Panc1 (cell line): ENCODE results near the gene TSPAN10. TPM values are rescaled to one million over a fixed set of nuclear protein-coding genes. Genes with fewer than 3 reads are reported as not detected.

Source experiments
- ATAC-seq: fragments of 200-7000 bp; cut with Tn5 transposase; 2 replicates; pipeline ENCODE4 v1.9.1; 2020; ENCODE audit warnings: mild to moderate bottlenecking, moderate library complexity
- BruUV-seq: library from RNA; stranded (reverse); fragments of 400-500 nt; replicated peaks from 2 replicates; lab custom pipeline; 2021; lab: Mats Ljungman, UMichigan
- CTCF ChIA-PET: fragments of 300-600 bp; sonication (Branson Sonifier 250); formaldehyde crosslinking; loops from one replicate; lab custom pipeline; 2022; ENCODE audit warnings: antibody characterized with exemption; lab: Charles Lee
- POLR2A ChIA-PET: fragments of 300-600 bp; sonication (Branson Sonifier 250); formaldehyde crosslinking; loops from one replicate; lab custom pipeline; 2022; ENCODE audit warnings: antibody characterized with exemption; lab: Charles Lee
- DNase-seq: peaks from one replicate; pipeline ENCODE4 v3.0.0-alpha.2; 2010; ENCODE audit warnings: low read depth, low spot score
- H3K27ac ChIP-seq: 2 replicates; pipeline ENCODE4 v1.5.1; 2011; ENCODE audit warnings: mild to moderate bottlenecking, low read length, inconsistent platforms
- H3K27me3 ChIP-seq: fragments of 200-500 bp; sonication (Bioruptor generic); 2 replicates; pipeline ENCODE4 v1.6.0; 2014; ENCODE audit warnings: low read length, inconsistent platforms; ENCODE audit not compliant: control insufficient read depth, insufficient read depth
- H3K36me3 ChIP-seq: fragments of 200-500 bp; sonication (Bioruptor generic); 2 replicates; pipeline ENCODE4 v1.5.1; 2014; ENCODE audit warnings: inconsistent platforms, mild to moderate bottlenecking, low read length, moderate library complexity; ENCODE audit not compliant: control insufficient read depth, insufficient read depth
- H3K4me1 ChIP-seq: 2 replicates; pipeline ENCODE4 v1.5.1; 2011; ENCODE audit warnings: inconsistent platforms, mild to moderate bottlenecking, low read length, moderate library complexity; ENCODE audit not compliant: control insufficient read depth, insufficient read depth
- H3K4me3 ChIP-seq, 2 experiments: 2 replicates each; pipeline ENCODE4 v1.5.1; 2011 to 2012; ENCODE audit warnings: low read depth in 2 of 2, low read length in 2 of 2, mild to moderate bottlenecking in 2 of 2, inconsistent platforms in 1 of 2, moderate library complexity in 1 of 2
- H3K9me3 ChIP-seq: fragments of 200-500 bp; sonication (Bioruptor generic); 2 replicates; pipeline ENCODE4 v1.5.1; 2014; ENCODE audit warnings: low read depth, mild to moderate bottlenecking, inconsistent platforms, low read length, moderate library complexity; ENCODE audit not compliant: control insufficient read depth, insufficient read depth
- CTCF ChIP-seq: fragments of 450-650 bp; IDR thresholded peaks from 2 replicates; pipeline ENCODE4 v1.5.1; 2017; ENCODE audit warnings: mild to moderate bottlenecking
- POLR2AphosphoS5 ChIP-seq: IDR thresholded peaks from 2 replicates; pipeline ENCODE4 v1.6.1; 2012; ENCODE audit warnings: mild to moderate bottlenecking, low read depth, low read length, moderate library complexity
- REST ChIP-seq, 2 experiments: IDR thresholded peaks; 2 replicates each; pipeline ENCODE4 v1.6.1; 2011 to 2012; ENCODE audit warnings: low read depth in 2 of 2, control low read depth in 1 of 2, low read length in 1 of 2, mild to moderate bottlenecking in 1 of 2, moderate library complexity in 1 of 2; ENCODE audit not compliant: insufficient read depth in 1 of 2
- SIN3A ChIP-seq: IDR thresholded peaks from 2 replicates; pipeline ENCODE4 v1.6.1; 2012; ENCODE audit warnings: low read depth, mild to moderate bottlenecking, low read length, moderate library complexity, borderline replicate concordance; ENCODE audit not compliant: insufficient read depth
- TCF7L2 ChIP-seq: IDR thresholded peaks from 2 replicates; pipeline ENCODE4 v1.6.1; 2011; ENCODE audit warnings: mild to moderate bottlenecking, low read depth, low read length, inconsistent platforms
- in situ Hi-C: cut with HindIII; loops from 2 replicates; pipeline ENCODE4 v1.10.0; 2016; ENCODE audit warnings: low sequenced_read_pairs, low pct_unique_long_range_greater_than_20kb
- intact Hi-C: fragments of 100-400 bp; cut with micrococcal nuclease; formaldehyde crosslinking; loops from one replicate; pipeline ENCODE4 v1.10.0; 2022; ENCODE audit not compliant: unreplicated experiment
- total RNA-seq: library from RNA; stranded (reverse); gene quantifications from one replicate; pipeline ENCODE4 v1.2.1, GENCODE V29; 2021; ENCODE audit not compliant: unreplicated experiment

The TSPAN10 gene
- total RNA-seq, 1 experiment from 2014 or later: 4.8 TPM

GRCh38 chr17:81684442-81684911 lies 47.5 kb downstream of the TSPAN10 start:
- CTCF ChIA-PET: interaction anchor here (1.1 kb wide), 1 partner anchor 9 kb away, joined by 3 read pairs; no protein-coding TSS in a partner anchor
- intact Hi-C loops: no loop called here
- peaks cover 22% of the 10 kb centered on the region; the same call in 1 of the 2 replicates for H3K36me3 ChIP-seq

DNA sequence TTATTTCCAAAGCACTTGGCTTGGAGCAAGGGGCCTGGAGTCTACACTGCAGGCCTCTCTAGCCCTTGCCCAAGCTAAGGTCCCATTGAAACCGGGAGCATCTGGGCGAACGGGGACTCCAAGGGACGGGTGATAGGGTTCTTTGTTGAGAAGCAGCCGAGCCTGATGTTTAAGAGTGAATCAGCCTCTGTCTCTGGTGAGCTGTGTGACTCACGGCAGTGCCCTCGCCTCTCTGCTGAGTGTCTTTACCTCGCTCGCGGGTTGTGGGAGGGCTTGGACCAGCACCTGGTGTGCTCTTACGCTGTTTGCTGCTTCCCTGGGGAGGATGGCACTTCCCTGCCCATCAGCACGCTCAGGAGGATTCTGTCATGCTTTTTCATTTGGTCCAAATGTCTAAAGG lies 48.1 kb downstream of the TSPAN10 start:
- intact Hi-C loops: no loop called here
- in situ Hi-C loops: no loop called here
- Histone ChIP-seq H3K36me3 (peaks cover 22% of the 10 kb centered on the region; the same call in 1 of the 2 replicates), H3K27ac (peak overlapping the region; percentile 96), H3K9me3 (no peaks in the 10 kb centered on the region), H3K4me3 (peak overlapping the region; percentile 71 to 78), H3K4me1 (peaks cover 23% of the 10 kb centered on the region), H3K27me3 (no peaks in the 10 kb centered on the region)
- DNase-seq: no peak
- TF ChIP-seq TCF7L2 (no peak), SIN3A (0 out of 2 replicates have a peak, but pooled peaks have one; percentile 15)
- ChIA-PET POLR2A (no interaction called here), CTCF (interaction anchor here (0.7 kb wide), 1 partner anchor 72 kb away, joined by 3 read pairs; no protein-coding TSS in a partner anchor)
- no peak; the same call in 1 of the 2 replicates for ATAC-seq
- no TSS peak for BruUV-seq

More at GRCh38 chr17:81684442-81684911, 47.5 kb downstream of the TSPAN10 start:
- ATAC-seq (no peak), DNase-seq (no peak)
- Histone ChIP-seq H3K27ac (peak overlapping the region; percentile 96), H3K9me3 (no peaks in the 10 kb centered on the region), H3K4me3 (peak overlapping the region; percentile 71 to 78), H3K27me3 (no peaks in the 10 kb centered on the region), H3K4me1 (peaks cover 23% of the 10 kb centered on the region)
- in situ Hi-C loops: no loop called here
- TSS peak; percentile 82 for BruUV-seq
- POLR2A ChIA-PET: no interaction called here
- no peak for TF ChIP-seq REST (IDR thresholded peaks at IDR 0.05; ENCODE audit: insufficient read depth in 1 of 2, low read depth in 2 of 2, low read length in 1 of 2)
- no peak for TF ChIP-seq POLR2AphosphoS5
- no peak for TF ChIP-seq CTCF
- TF ChIP-seq TCF7L2: no peak
- no peak for TF ChIP-seq SIN3A

- ATAC-seq: no peak
- intact Hi-C loops (no loop called here), in situ Hi-C loops (no loop called here)
- Histone ChIP-seq H3K4me3 (no peak overlapping the region), H3K9me3 (no peaks in the 10 kb centered on the region), H3K4me1 (peaks cover 19% of the 10 kb centered on the region), H3K27ac (no peak overlapping the region), H3K27me3 (no peaks in the 10 kb centered on the region), H3K36me3 (peaks cover 22% of the 10 kb centered on the region; the same call in 1 of the 2 replicates)
- DNase-seq: no peak
- ChIA-PET POLR2A (no interaction called here), CTCF (no interaction called here)
- no peak for TF ChIP-seq POLR2AphosphoS5
- no peak for TF ChIP-seq SIN3A
- BruUV-seq: no TSS peak
These were observed 49.6 kb downstream of the TSPAN10 start for GRCh38 chr17:81686614-81687013.
